ENCODE measurements around the gene STAT1.
"Not testable (repeated sequence)": the region's sequence is repeated elsewhere in the genome, so short reads cannot be mapped to it uniquely, and the experiment has no call there.

STAT1 gene

GRCh38 chr2:191006297-191006696, 7.7 kb downstream of the STAT1 start:
- DNase-seq = no peak

DNA sequence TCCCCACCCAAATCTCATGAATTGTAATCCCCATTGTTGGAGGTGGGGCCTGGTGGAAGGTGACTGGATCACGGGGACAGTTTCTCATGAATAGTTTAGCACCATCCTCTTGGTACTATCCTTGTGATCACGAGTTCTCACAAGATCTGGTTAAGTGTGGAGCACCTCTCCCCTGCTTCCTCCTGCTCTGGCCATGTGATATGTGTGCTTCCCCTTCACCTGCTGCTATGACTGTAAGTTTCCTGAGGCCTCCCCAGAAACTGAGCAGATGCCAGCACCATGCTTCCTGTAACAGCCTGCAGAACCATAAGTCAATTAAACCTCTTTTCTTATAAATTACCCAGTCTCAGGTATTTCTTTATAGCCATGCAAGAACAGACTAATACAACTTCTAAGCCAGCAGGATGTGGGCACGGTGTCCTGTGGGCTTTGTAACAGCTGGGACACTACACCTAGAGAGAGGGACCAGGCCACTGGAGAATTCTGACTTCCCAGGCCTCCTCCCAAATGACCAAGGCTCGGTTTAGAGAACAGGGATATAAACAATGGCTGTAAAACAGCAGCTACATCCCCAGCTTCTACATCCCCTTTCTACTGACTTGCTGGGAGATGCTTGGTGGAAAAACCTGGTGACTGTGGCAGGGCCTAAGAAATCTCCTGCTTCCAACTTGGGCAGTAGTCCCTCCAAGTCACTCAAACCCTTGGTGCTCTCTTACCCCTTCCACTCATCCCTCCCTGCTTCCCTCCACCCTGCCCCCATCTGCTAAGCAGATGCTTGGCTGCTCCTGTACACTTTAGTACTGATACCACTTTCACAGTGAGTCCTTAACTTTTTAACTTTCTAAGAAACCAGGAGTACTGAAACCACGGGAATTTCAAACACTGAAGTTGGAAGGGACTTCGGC, 10.3 kb downstream of the STAT1 start:
- no peak for DNase-seq

GRCh38 chr2:191001624-191002023, 12.3 kb downstream of the STAT1 start:
- no peak for DNase-seq

DNA sequence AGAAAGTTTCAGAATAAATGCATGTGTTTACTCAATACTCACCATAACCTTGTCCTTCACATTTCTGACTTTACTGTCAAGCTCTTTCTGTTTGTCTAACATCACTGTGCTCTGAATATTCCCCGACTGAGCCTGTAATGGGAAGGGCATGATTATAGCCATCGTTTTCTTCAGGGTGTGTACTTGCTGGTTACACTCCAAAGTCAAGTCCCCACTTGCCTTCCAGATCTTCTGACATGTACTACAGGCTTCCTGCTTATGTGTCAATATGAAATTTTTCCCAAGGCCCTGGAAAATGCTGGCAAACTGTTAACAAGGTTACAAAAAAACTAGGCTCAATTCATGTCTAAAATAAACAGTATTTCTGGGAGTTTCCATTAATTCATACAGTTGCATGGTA, 12.9 kb downstream of the STAT1 start:
- DNase-seq = no peak

DNA sequence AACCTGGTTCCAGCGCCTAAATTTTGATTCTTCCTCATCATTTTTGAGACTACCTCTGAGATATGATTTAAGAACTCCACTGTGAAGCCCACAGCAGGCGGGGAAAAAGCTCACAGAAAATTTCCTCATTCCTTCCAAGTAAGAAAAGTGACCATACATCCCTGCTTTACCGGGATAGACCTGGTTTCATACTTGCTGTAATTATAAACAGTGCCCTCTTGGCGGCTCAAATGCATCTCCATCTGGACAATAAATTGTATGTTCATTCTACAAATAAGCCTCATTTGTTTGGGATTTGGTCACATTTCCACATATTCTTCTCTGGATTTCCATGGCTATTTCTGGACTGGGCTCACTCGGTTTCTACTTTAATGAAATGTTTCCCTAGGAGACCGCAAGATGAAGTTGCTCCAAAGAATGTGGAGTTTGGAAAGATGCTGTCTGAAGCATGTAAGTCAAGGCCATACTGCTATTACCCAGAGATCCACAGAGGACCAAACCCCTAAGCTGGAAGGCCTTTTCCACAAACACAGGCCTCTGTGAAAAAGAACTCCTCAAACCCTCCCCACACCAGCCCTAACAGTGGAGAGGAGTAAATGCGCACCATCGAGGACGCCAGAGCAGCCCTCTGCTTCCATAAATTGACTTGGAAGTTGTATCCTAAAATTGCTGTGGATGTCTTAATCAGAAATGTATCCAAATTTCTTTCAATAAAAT, 13.9 kb downstream of the STAT1 start:
- DNase-seq = no peak

DNA sequence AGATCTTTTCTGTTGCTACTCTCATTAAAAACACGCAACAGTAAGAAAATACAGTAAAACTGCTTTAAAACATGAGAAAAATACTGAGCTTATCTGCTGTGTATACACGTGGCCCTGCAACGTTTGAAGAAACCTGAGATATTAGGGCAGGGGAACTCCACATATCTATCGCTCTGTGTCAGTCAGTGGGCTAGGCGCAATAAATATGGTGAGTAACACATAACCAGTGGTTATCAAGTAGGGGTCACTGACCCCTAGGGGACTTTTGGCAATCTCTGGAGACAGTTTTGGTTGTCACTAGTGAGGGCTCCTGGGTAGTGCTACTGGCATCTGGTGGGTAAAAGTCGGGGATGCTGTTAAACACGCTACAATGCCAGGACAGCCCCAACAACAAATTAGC, 14.9 kb downstream of the STAT1 start:
- no peak for DNase-seq

GRCh38 chr2:190997526-190998113, 16.4 kb downstream of the STAT1 start:
- no peak for DNase-seq

DNA sequence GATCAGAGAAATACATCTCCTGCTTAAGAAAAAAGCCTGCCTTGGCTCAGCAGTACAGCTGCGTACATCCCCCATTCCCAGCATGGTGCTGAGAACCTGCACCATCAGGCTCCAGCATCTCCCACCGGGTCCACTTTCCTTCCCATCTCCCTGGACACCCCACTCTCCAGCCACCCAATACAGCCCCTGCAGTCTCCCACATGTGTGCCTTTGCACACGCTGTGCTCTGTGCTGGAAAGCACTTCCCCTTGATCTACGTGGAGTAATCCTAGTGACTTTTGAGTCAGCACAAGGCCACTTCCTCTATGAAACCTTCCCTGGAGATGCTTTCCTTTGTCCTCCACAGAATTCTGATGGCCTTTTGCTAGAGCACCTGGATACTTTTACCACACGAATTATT, 17.0 kb downstream of the STAT1 start:
- DNase-seq = no peak

DNA sequence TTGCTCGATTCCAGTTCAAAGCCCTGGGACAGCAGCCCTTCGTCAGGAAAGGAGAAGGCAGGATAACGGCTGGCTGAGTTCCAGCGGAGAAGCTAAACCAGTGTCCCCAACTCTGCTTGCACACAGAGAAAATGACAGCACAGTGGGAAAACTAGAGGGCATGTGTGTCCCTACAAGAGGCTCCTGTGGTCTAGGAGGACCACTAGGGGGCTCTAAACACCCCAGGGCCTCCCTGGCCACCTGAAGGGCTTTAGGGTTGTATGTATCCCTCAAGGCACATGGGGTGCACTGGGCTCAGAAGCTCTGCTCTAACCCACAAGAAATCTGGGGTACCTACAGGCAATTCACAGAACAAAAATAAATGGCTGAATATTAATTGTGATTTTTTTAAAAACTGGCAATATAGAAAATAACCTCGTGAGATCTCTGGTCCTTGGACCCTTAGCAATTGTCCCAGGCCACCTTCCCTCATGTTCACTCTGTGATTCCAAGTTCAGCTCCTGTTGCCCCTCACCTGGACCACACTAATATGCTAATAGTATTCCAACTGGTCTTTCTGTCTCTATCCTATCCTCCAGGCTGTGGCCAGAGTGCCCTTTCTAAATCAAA, 17.5 kb downstream of the STAT1 start:
- peak; percentile 51 for DNase-seq

- not testable (repeated sequence) for DNase-seq
These were observed 18.7 kb downstream of the STAT1 start for GRCh38 chr2:190995315-190995714.

DNA sequence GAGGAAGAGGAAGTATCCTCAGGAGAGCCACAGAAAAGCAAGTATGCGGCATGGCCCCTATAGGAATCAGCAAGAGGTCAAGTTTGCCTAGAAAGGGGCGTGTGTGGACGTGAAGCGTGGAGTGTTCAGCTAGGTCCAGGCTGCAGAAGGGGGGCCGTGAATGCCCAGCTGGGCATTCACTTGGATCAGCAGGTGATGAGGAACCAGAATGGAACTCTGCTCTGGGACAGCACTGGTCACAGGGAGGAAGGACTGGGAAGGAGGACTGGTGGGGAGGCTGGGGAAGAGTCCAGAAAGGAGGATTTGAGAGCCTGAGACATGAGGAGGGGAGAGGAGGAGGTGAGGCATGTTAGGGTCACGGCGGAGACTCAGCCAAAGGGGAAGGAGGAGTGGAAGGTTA, 19.8 kb downstream of the STAT1 start:
- no peak for DNase-seq

- no peak for DNase-seq
These were observed 20.7 kb downstream of the STAT1 start for GRCh38 chr2:190993292-190993643.

- DNase-seq = no peak
These were observed 23.8 kb downstream of the STAT1 start for GRCh38 chr2:190990132-190990531.

DNA sequence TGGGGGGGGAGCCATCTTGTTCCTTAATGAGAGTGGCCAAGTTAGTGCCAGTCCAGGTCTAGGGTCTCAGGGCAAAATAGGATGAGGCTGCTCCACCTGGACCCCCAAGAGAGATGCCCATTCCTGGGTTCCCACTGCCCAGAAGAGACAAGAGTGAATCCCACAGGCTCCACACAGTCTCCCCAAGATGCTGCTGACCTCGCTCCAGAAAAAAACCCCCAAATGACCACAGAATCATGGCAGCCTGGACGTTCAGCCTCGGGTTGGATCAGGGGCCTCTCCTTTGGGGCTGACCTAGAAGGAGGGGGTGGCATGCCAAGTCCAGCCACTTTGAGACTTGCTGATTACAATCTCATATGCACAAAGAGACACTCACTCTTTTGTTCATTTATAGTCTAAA, 25.1 kb downstream of the STAT1 start:
- DNase-seq = no peak

GRCh38 chr2:190987938-190988337, 26.0 kb downstream of the STAT1 start:
- DNase-seq = no peak

DNA sequence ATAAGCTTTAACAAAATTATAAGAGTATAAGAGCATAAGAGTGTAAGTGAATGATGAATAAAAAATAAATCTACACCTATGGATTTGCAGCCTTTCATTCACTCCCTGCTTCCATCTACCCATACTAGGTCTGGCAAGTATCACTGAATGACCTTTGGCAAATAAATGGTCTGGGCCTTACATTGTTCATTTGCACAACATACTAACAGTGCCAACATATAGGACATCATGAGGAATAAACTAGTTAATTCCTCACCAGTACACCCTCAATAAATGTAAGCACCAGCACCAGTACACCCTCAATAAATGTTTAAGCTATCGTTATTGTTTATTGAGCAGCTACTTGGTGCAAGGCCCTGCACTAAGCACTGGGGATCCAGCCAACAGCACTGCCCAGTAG, 26.9 kb downstream of the STAT1 start:
- DNase-seq = no peak

DNA sequence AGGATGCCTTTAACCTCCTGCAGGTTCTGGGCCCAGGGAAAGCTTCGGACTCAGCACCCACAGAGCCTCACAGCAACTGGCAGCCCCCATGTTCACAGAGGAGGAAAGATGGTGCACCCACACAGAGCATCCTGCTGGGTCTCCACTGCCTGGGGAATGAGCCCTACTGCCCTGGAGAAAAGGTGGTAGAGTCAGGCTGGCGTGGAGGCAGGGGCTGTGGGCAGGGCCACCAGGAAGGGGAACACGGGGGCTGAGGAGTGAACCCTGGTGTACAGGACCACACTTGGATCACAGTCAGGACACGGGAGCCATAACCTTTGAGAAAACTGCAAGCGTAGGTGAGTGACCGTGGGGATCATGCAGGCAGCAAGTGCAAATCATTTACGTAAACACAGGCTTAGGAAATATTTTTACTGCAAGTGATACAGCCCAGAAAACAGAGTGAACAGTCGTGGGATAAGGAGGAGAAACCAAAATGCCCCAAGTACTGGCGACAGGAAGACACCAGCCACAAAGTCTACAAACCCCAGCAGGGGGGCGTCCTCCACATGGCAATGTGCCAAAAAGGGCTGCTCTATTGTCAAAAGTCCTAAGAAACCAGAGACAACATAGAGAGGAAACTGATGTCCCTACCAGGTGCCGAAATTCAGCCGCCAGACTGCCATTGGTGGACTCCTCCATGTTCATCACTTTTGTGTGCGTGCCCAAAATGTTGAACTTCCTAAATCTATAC, 27.6 kb downstream of the STAT1 start:
- DNase-seq = no peak

- DNase-seq = no peak
These were observed 29.4 kb downstream of the STAT1 start for GRCh38 chr2:190984595-190984994.

- DNase-seq = no peak
These were observed 31.5 kb downstream of the STAT1 start for GRCh38 chr2:190982262-190983034.

DNA sequence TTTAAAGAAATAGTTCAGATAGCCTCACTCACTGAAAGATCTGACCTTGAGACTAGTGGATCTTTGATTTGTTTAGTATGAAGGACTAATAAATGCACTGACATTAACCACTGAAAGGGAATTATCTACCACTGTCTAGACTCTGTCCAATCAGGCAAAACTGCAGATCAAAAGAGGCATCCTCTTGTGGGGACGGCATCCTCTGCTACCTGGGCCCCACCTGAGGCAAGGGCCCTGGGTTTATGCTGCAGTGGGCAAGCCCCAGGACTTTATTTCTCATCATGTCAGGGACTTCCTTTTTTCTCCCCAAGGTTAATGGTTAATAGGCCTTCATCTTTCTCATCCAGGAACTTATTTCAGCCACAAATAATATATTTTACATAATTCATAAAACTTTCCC, 32.2 kb downstream of the STAT1 start:
- no peak for DNase-seq

DNA sequence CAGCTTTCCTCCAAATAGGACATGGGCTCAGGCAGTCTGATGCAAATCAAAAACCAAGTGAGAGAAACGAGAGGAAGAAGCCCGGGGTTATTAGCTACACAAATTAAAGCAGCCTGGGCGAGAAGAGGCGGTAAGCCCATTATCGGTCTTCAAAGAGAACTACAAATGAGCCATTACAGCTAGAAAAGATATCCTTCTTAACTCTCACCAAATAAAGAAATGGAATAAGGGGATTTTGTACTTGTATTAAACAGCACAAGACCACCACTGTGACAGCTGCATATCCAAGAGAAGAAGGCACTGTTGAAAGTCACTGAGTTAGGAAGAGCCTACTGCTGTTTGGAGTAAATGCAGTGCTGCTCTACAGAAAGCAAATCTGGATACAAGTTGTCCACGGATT, 32.6 kb downstream of the STAT1 start:
- no peak for DNase-seq

- no peak for DNase-seq
These were observed 33.3 kb downstream of the STAT1 start for GRCh38 chr2:190980630-190981209.
